Stomach smooth muscle (tissue), 2 donors: Measurements from ENCODE around the gene ABCC6.
"Not testable (repeated sequence)": the region's sequence is repeated elsewhere in the genome, so short reads cannot be mapped to it uniquely, and the experiment has no call there.

Source experiments
- H3K27ac ChIP-seq: one replicate; pipeline ENCODE4 v1.7.0; 2013; ENCODE audit warnings: mild to moderate bottlenecking, low read length, inconsistent platforms
- H3K27me3 ChIP-seq, 2 donors: one replicate each; pipeline ENCODE4 v1.7.0; 2013; ENCODE audit warnings: low read length in 2 of 2; ENCODE audit not compliant: insufficient read depth in 2 of 2, control insufficient read depth in 1 of 2
- H3K36me3 ChIP-seq, 2 donors: one replicate each; pipeline ENCODE4 v1.7.0; 2013; ENCODE audit warnings: low read length in 2 of 2; ENCODE audit not compliant: control insufficient read depth in 2 of 2, insufficient read depth in 2 of 2
- H3K4me1 ChIP-seq: one replicate; pipeline ENCODE4 v1.7.0; 2013; ENCODE audit warnings: low read length; ENCODE audit not compliant: control insufficient read depth, insufficient read depth
- H3K4me3 ChIP-seq, 2 donors: one replicate each; pipeline ENCODE4 v1.7.0; 2013; ENCODE audit warnings: low read length in 2 of 2
- H3K9ac ChIP-seq, 2 donors: one replicate each; pipeline ENCODE4 v1.7.0; 2013; ENCODE audit warnings: low read length in 2 of 2, mild to moderate bottlenecking in 1 of 2
- H3K9me3 ChIP-seq, 2 donors: one replicate each; pipeline ENCODE4 v1.7.0; 2013; ENCODE audit warnings: low read length in 2 of 2; ENCODE audit not compliant: control insufficient read depth in 2 of 2
- donor health status: healthy.
- donor health status: Pancreatic carcinoma.

The ABCC6 gene

GRCh38 chr16:16189842-16190241 lies 33.5 kb downstream of the ABCC6 start:
- no peaks in the 10 kb centered on the region for H3K9me3 ChIP-seq
- H3K36me3 ChIP-seq = peaks cover 0 to 2% of the 10 kb centered on the region in 2 donors
- no peak overlapping the region for H3K9ac ChIP-seq
- H3K27me3 ChIP-seq = no peaks in the 10 kb centered on the region
- peaks cover 6% of the 10 kb centered on the region for H3K4me1 ChIP-seq
- H3K27ac ChIP-seq = no peak overlapping the region
- no peak overlapping the region for H3K4me3 ChIP-seq

- Histone ChIP-seq H3K4me3 (no peak overlapping the region), H3K4me1 (peaks cover 4% of the 10 kb centered on the region), H3K9ac (no peak overlapping the region), H3K27me3 (no peaks in the 10 kb centered on the region), H3K36me3 (peaks cover 0 to 5% of the 10 kb centered on the region in 2 donors), H3K27ac (no peak overlapping the region), H3K9me3 (no peaks in the 10 kb centered on the region)
Measured at GRCh38 chr16:16188827-16189226, 34.5 kb downstream of the ABCC6 start.

- Histone ChIP-seq H3K4me1 (peaks cover 2% of the 10 kb centered on the region), H3K4me3 (no peak overlapping the region), H3K27ac (no peak overlapping the region), H3K9ac (no peak overlapping the region), H3K36me3 (peaks cover 0 to 5% of the 10 kb centered on the region in 2 donors), H3K27me3 (no peaks in the 10 kb centered on the region), H3K9me3 (no peaks in the 10 kb centered on the region)
Measured at GRCh38 chr16:16186820-16187219, 36.5 kb downstream of the ABCC6 start.

GRCh38 chr16:16185095-16185494 lies 38.2 kb downstream of the ABCC6 start:
- no peak overlapping the region for H3K4me3 ChIP-seq
- no peaks in the 10 kb centered on the region for H3K9me3 ChIP-seq
- no peak overlapping the region for H3K9ac ChIP-seq
- H3K27me3 ChIP-seq = no peaks in the 10 kb centered on the region
- no peaks in the 10 kb centered on the region for H3K4me1 ChIP-seq
- H3K36me3 ChIP-seq = peaks cover 0 to 5% of the 10 kb centered on the region in 2 donors
- H3K27ac ChIP-seq = no peak overlapping the region

GRCh38 chr16:16184594-16184993 lies 38.7 kb downstream of the ABCC6 start:
- H3K4me1 ChIP-seq = no peaks in the 10 kb centered on the region
- H3K9ac ChIP-seq = no peak overlapping the region
- peaks cover 0 to 5% of the 10 kb centered on the region in 2 donors for H3K36me3 ChIP-seq
- no peaks in the 10 kb centered on the region for H3K9me3 ChIP-seq
- no peak overlapping the region for H3K4me3 ChIP-seq
- no peaks in the 10 kb centered on the region for H3K27me3 ChIP-seq
- H3K27ac ChIP-seq = no peak overlapping the region

- no peak overlapping the region for H3K9ac ChIP-seq
- no peaks in the 10 kb centered on the region for H3K4me1 ChIP-seq
- H3K9me3 ChIP-seq = no peaks in the 10 kb centered on the region
- H3K4me3 ChIP-seq = no peak overlapping the region
- H3K27me3 ChIP-seq = no peaks in the 10 kb centered on the region
- H3K27ac ChIP-seq = no peak overlapping the region
- H3K36me3 ChIP-seq = peaks cover 0 to 3% of the 10 kb centered on the region in 2 donors
Measured at GRCh38 chr16:16183562-16183961, 39.7 kb downstream of the ABCC6 start.

- Histone ChIP-seq H3K27ac (no peak overlapping the region), H3K9ac (no peak overlapping the region), H3K27me3 (no peaks in the 10 kb centered on the region), H3K36me3 (peaks cover 0 to 3% of the 10 kb centered on the region in 2 donors), H3K4me3 (no peak overlapping the region), H3K9me3 (no peaks in the 10 kb centered on the region), H3K4me1 (no peaks in the 10 kb centered on the region)
Measured at GRCh38 chr16:16182918-16183317, 40.4 kb downstream of the ABCC6 start.

- H3K4me1 ChIP-seq, H3K27me3 ChIP-seq, H3K4me3 ChIP-seq, H3K9ac ChIP-seq, H3K9me3 ChIP-seq, H3K36me3 ChIP-seq, H3K27ac ChIP-seq: not testable (repeated sequence)
Measured at GRCh38 chr16:16181748-16182147, 41.5 kb downstream of the ABCC6 start.

- Histone ChIP-seq H3K27me3 (no peaks in the 10 kb centered on the region), H3K27ac (no peak overlapping the region), H3K9me3 (no peaks in the 10 kb centered on the region), H3K4me3 (no peak overlapping the region), H3K9ac (no peak overlapping the region), H3K4me1 (peaks cover 9% of the 10 kb centered on the region), H3K36me3 (peaks cover 0 to 4% of the 10 kb centered on the region in 2 donors)
Measured at GRCh38 chr16:16178455-16179162, 44.7 kb downstream of the ABCC6 start.

GRCh38 chr16:16176328-16176727 lies 47.0 kb downstream of the ABCC6 start:
- peaks cover 9% of the 10 kb centered on the region for H3K4me1 ChIP-seq
- H3K27me3 ChIP-seq = no peaks in the 10 kb centered on the region
- H3K36me3 ChIP-seq = peaks cover 0 to 9% of the 10 kb centered on the region in 2 donors
- no peak overlapping the region for H3K9ac ChIP-seq
- no peaks in the 10 kb centered on the region for H3K9me3 ChIP-seq
- H3K27ac ChIP-seq = peak overlapping the region; percentile 31
- H3K4me3 ChIP-seq = no peak overlapping the region

- Histone ChIP-seq H3K27me3 (no peaks in the 10 kb centered on the region), H3K4me1 (peaks cover 9% of the 10 kb centered on the region), H3K27ac (peak overlapping the region; percentile 31), H3K9me3 (no peaks in the 10 kb centered on the region), H3K9ac (peak overlapping the region; percentile 20 to 21), H3K4me3 (peak overlapping the region in 1 of 2 donors; percentile 15), H3K36me3 (peaks cover 0 to 12% of the 10 kb centered on the region in 2 donors)
Measured at GRCh38 chr16:16175296-16175695, 48.0 kb downstream of the ABCC6 start.
